ENCODE data around the gene TRABD2B.

Gene TRABD2B

DNA sequence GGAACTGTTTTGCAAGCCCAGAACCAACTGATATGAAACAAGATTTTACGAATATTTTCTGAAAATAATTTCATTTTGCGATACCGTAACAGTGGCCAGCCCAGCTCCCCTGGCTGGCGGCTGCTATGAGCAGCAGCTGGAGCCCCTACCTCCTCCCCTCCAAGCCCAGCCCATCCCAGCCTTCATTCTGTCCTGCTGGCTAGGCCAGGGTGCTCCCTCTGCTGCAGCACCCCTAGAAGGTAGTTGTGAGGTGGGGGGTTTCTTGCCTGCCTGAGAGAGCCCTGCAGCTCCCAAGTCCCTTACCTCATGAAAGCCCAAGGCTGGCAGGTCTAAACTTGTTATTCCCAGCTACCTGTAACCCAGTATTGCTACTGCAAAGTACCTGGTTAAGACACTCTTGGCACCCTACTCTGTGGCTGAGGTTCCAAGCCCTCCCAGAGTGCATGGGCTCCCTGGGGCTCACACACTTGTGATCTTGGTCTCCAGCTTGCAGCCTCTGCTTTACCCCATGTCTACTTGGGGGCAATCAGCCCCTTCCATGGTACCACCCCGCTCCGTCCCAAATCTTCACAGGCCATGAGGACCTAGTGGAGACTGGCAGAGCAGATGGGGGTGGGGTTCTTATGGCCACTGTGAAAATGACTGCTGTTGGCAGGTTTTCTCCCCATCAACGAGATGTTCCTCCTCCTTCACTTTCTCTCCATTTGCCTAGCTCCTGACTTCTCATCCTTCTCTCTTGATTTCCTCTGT is 239.8 kb downstream of the TRABD2B start:
- DNase-seq (ENCODE audit: low spot score) = no peak

- DNase-seq (ENCODE audit: low spot score) = no peak
Observed at GRCh38 chr1:47756411-47756810, 240.8 kb downstream of the TRABD2B start.

DNA sequence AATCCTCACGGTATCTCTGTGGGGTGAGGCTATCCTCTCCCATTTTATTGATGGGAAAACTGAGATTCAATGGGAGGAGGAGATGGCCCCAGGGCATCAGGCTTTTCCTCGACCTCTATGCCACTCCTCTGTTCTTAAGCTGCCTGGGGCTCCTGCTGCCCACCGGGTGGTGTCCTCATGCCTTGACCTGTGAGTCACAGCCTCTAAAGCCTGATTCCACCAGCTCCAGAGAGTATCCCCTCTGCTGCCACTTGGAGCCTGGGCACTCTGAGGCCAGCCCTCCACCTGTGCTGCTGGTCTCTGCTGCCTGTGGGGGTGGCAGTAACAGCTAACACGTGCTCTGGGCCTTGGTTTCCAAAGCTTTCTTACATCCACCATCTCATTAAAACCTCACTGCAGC is 241.2 kb downstream of the TRABD2B start:
- DNase-seq (ENCODE audit: low spot score) = no peak

DNA sequence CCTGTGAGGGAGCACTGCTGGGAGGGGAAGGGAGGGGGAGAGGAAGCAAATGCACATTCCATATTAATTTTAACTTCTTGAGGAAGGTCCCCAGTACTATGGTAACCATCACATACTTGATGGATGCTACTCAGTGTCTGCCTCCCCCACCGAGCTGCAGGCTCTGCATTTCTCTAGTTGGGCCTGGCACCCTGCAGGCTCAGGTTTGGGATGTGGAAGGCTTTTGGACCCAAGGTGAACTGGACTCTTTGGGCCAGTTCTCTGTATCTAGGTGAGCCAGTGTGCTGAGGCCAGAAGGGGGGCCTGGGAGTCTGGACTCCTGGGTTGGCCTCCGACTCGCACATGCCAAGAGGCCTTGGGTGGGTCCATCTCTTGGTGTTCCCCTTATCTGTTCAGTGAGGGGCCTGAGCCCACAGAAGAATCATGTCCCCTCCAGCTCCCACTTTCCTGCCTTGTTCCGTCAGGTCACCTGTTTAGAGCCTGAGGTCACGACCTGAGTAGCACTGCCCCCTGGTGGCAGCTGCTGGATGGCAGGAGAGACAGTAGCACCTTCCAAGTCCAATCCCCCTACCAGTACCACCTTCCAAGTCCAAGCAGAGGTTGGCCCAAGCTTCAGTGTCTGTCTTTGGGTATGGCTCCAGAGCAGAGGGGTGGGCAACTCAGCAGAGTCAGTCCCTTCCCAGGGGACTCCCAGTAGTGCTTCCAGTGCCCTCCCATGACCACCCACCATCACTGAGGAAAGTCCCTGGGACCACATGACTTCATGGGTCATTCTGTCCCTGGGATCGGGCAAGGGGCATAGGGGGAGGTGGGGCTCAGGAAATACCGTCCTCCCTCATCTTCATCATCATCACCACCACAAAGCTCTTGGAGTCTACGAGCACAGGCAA is 241.8 kb downstream of the TRABD2B start:
- peak; percentile 16 for DNase-seq (ENCODE audit: low spot score)

DNA sequence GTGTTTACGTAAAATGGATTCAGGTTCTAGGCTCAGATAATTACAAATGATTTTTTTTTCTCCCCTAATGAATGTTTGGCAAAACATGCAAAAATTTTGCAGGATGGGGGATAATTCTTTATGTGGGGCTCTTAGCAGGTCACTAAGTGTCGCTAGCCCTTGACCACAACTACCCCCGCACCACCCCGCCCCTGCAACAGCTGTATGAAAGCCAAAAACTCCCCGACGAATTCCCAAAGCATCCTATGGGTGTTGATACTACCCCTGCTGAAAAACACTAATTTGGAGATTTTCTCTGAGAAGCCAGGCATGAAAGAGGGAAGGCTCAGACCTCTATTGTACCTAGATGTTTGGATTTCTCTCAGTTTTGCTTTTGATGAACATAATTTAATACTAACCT is 243.0 kb downstream of the TRABD2B start:
- DNase-seq (ENCODE audit: low spot score) = no peak

DNA sequence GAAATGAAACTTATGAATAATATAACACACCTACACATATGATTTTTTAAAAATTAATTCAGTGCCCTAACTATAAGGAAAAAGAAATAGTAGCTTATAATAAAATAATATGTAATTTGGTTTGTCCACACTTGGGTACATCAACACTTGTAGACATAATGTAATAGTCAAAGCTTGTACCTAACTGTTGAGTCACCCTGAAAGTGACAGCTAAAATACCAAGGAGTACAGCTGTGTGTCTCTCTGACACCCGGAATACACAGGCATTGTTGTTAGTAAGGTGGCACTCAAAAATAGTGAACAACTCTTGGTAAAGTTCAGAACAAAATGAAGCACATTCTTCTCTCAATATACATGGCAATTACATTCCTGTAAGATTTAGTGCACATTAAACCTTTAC is 243.4 kb downstream of the TRABD2B start:
- no peak for DNase-seq (ENCODE audit: low spot score)

DNA sequence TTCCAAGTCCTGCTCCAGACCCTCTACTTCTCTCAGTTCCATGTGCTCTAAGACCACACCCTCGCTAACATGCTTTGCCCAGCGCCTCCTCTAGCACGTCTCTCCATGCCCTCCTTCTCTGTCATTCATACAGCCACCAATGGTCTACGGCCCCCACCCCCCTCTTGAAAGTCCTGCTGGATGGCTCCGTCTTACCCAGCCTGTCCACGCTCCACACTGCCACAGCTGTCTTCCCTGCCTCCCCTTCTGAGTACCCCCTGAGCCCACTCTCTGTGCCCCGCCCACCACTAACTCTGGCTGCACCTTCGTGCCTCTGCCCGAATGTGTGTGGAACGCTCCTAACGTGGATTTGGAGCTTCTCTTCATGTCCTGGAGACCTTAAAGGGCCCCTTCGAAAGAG is 244.6 kb downstream of the TRABD2B start:
- no peak for DNase-seq (ENCODE audit: low spot score)

GRCh38 chr1:47751996-47752451 is 245.2 kb downstream of the TRABD2B start:
- DNase-seq (ENCODE audit: low spot score) = no peak

- DNase-seq (ENCODE audit: low spot score) = no peak
Observed at GRCh38 chr1:47751193-47751592, 246.0 kb downstream of the TRABD2B start.

GRCh38 chr1:47745715-47746609 is 251.2 kb downstream of the TRABD2B start:
- no peak for DNase-seq (ENCODE audit: low spot score)

- no peak for DNase-seq (ENCODE audit: low spot score)
Observed at GRCh38 chr1:47742890-47743760, 254.1 kb downstream of the TRABD2B start.

DNA sequence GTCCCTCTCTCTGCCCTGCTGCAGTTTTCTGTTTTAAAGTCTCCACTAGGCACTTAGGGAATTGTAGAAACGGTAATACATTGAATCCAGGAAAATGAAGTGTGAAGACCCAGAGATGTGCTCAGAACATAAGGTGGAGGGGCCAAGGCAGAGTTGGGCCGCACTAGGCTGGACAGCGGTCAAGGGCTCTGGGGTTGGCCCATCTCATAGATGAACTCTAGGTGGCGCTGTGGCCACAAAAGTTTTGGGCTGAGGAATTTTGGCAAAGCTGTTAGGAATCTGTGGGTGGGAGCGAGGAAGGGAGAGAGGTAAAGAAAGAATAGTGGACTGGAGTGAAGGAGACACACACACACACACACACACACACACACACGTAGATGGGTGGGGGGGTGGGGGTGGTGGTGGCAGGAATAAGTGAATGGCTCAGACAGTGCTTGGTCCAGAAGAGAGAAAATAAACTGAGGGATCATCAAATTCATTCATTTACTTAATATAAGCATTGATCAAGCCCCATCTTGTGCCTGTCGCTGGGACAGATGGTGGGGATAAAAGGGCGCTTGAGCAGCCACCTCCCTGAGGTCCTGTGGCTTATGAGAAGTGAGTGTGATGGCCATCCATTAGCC is 258.5 kb downstream of the TRABD2B start:
- DNase-seq (ENCODE audit: low spot score) = no peak

GRCh38 chr1:47732489-47732888 is 264.7 kb downstream of the TRABD2B start:
- no peak for DNase-seq (ENCODE audit: low spot score)

- no peak for DNase-seq (ENCODE audit: low spot score)
Observed at GRCh38 chr1:47731730-47732129, 265.5 kb downstream of the TRABD2B start.

DNA sequence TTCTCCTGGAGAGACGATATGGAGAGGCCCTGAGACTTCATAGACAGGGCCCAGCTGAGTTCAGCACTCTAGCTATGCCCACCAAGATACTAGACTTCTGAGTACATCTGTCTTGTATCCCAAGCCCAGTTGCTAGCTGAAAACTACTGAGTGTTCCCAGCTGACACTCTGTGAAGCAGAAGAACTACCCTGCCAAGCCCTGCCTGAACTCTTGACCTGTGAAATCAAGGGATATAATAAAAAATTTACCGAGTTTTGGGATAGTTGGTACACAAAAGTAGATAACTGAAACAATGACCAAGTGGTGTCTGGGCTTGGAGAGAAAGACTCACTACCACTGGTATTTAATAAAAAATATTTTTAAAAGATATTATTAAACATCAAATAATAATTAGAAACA is 267.5 kb downstream of the TRABD2B start:
- DNase-seq (ENCODE audit: low spot score) = no peak

DNA sequence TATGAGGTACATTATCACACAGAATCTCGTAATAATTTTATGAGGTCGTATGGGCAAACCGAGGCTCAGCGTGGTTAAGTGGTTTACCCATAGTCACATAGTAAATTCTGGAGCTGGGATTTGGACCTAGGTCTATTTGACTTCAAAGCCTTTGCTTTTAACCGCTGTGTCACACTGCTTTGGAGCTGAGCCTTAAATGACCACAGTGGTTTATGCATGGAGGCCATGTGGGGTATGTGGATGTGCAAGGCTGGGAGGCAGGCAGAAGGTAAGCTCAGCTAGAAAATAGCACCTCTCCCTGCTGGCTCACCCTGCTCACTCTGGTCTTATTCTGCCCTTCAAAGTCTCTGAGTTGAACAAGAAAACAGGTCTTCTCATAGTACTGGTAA is 269.5 kb downstream of the TRABD2B start:
- no peak for DNase-seq (ENCODE audit: low spot score)

GRCh38 chr1:47727051-47727696 is 270.0 kb downstream of the TRABD2B start:
- DNase-seq (ENCODE audit: low spot score) = no peak

GRCh38 chr1:47725992-47726855 is 271.0 kb downstream of the TRABD2B start:
- DNase-seq (ENCODE audit: low spot score) = peak; percentile 47

- no peak for DNase-seq (ENCODE audit: low spot score)
Observed at GRCh38 chr1:47725511-47725991, 271.6 kb downstream of the TRABD2B start.
